MV-4-11 (cell line): ENCODE measurements around the gene SULT1C2.
A peak's percentile ranks its signal among the peaks of the same experiment; 100 is the strongest.
"Not testable (repeated sequence)": the region's sequence is repeated elsewhere in the genome, so short reads cannot be mapped to it uniquely, and the experiment has no call there.

Experiments
- DNase-seq: peaks from one replicate; lab custom pipeline; 2025; lab: John Stamatoyannopoulos, UW

SULT1C2 gene

DNA sequence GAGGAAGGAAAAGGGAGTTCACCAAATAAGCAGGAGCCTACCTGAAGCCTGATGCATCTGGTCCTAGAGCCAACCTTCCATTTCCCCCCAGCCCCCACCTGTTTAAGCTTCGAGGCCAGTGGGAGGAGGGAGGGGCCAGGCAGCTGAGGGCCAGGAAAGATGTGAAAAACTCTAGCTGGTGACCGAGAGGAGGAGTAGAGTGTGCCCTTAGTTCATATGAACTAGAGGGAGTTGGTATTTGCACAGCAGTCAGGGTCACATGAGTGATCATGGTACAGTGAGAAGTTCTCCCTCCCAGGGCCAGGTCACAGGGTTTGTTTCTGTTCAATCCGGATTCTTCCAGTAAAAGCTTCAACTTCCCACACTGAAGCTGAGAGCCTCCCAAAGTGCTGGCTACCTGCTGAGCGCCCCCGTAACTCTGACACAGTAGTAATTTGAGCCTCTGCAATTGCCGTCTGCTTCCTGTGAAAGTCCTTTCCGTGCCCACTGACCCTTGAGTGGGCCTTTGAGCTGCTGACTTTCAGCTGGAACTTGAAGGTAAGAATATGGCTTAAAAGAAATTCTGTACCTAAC lies at the start of gene SULT1C2:
TSS of gene SULT1C2 (plus strand) at position 362 of the 573 bp plus-strand sequence. CDS start 4,773 bp downstream, outside the sequence.
- DNase-seq, result no peak

DNA sequence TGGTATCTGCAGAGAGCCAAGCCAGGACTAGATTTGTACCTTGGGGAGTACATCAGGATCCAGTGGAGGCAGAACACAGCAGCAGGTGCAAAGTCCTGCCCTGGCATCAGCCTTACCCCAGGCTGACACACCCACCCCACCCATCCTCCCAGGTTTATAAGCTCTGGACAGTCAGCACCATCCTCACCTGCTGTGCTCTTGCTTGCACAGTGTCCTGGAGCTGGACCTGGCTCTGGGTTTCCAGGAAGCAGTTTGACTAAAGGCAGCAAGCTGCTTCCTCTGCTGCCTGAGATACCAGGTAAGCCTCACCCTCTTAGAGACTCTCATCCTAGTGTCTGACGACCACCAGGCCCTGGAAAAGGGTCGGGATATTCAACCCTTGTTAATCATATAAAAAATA lies 48.9 kb upstream of the SULT1C2 start, which contains the start of gene SULT1C3:
TSS of gene SULT1C3 (plus strand) at position 183 of the 400 bp plus-strand sequence. CDS start 7,227 bp downstream, outside the sequence.
- no peak for DNase-seq

DNA sequence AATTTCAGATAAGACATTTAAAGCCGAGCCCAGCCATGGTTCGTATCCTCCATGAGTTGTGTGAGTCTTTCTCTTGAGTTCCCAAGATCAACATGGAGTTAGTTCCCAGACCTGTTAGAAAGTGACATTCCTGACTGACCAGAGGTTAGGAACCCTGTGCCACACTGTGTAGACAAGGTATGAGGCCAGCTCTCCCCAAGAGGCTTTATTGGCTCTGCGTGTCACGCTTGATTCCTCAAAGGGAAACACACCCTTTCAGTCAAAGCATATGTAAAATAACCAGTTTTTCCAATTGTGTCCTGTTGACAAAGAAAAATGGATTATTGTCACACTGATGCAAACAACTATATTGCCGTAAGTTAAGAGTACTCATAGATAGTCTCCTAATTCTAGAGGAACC lies 47.7 kb upstream of the SULT1C2 start:
- DNase-seq, result no peak

- no peak for DNase-seq
Observed at GRCh38 chr2:108243566-108243965, 45.1 kb upstream of the SULT1C2 start.

GRCh38 chr2:108244667-108245414 lies 43.9 kb upstream of the SULT1C2 start:
- DNase-seq, result peak; percentile 40

GRCh38 chr2:108253106-108253505 lies 35.6 kb upstream of the SULT1C2 start:
- no peak for DNase-seq

- DNase-seq, result no peak
Observed at GRCh38 chr2:108257757-108258331, 30.9 kb upstream of the SULT1C2 start.

DNA sequence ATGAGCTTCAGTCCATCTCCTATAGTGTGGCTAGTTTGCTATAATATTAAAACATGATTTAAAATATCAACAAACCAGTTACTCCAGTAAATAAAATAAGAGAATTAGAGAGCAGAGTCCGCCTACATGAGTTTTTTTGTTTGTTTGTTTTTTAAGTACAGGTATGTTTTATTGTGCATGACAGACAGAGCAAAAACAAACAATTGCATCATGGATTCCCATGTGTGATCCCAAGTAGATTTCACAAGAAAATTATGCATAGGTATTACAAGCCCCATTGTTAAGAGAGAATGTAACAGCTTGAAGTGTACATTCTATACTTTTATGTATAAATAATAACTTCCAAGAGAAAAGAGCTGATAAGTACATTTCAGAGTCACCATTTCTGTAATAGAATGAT lies 27.9 kb upstream of the SULT1C2 start:
- DNase-seq, result no peak

DNA sequence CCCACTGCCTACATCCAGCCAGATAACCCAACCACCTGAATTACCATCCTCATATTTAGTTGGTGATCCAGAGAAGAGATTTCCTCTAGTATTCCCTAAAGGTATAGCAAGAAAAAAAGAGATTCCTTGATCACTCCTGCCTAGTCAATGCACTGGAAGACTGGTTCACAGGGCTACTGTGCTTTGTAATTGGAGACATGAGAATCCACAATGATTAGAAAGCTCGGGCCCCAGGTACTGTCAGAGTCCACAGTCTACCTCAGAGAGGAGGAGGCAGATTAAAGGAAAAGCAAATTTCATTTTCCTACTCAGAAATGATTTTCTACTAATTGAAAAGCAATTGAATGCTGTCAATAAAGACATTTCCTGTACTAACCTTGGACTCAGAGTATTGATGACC lies 26.7 kb upstream of the SULT1C2 start:
- no peak for DNase-seq

- DNase-seq, result no peak
Observed at GRCh38 chr2:108263401-108263800, 25.3 kb upstream of the SULT1C2 start.

DNA sequence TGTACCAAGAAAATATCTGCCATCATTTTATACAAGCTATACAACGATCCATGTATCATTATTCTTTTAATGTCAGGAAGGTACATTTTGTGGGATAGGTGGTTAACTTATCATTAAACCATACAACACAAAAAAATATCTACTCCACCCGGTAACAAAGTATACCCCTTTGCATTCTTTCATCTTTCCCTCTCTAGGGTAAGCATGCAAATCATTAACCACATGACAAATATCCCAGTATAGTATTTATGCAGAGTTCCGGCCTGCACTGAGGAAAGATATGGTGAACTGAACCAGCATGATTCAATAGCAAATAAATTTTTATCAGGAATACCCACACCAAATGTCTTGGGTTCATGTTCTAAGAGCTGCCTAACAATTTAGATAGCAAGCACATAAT lies 22.5 kb upstream of the SULT1C2 start:
- no peak for DNase-seq

DNA sequence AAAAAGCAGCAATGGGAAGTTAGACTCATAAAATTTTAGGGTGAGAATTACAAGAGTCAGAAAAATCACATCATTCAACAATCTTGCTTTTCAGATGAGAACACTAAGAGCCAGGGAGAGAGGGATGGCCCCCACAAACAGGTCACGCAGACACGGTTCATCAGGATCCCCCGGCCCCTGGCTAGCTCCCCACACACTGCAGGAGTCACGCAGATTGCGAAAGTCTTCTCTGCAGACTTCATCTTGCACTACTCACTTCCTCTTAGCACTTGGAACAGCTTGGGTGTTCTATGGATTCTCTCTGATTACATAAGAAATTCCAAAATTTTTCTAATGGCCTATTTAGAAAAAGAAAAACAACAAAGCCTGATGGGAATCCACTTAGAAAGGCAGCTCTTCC lies 21.6 kb upstream of the SULT1C2 start:
- peak; percentile 80 for DNase-seq

DNA sequence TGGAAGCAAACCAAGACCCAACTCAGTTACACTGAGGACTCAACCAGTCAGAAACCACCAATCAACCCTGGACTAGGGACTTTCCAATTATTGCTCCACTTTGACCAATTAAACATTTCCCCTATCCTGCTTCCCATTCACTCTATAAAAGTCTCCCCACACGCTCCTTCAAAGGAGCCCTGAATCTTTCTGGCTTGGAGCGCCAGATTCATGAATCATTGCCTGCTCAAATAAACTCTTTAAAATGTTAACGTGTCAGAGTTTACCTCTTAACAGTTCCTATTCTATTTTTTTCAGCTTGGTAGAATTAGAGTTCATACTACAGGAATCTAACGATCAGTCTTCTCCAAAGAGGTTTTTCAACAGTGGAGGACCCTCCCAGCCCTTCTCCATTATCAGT lies 20.7 kb upstream of the SULT1C2 start:
- DNase-seq, result no peak

DNA sequence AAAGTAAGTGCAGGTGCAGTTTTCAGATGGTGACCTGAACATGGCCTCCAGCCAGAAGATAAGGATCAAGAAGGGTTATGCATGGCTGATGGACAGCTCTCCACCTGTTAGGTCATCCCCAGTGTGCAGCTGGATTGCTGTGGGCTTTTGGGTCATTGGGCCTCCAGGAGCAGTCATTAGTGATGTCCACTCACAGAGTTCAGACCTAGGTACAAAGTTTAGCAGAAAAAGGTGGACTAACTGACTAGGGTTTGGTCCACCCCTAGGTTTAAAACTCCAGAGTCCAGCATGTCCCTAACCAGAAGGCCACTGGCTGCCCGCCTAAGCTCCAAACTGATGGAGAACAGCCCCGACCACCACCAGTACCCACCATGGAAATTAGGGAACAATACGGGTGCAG lies 18.3 kb upstream of the SULT1C2 start:
- no peak for DNase-seq

- no peak for DNase-seq
Observed at GRCh38 chr2:108270768-108271506, 17.8 kb upstream of the SULT1C2 start.

DNA sequence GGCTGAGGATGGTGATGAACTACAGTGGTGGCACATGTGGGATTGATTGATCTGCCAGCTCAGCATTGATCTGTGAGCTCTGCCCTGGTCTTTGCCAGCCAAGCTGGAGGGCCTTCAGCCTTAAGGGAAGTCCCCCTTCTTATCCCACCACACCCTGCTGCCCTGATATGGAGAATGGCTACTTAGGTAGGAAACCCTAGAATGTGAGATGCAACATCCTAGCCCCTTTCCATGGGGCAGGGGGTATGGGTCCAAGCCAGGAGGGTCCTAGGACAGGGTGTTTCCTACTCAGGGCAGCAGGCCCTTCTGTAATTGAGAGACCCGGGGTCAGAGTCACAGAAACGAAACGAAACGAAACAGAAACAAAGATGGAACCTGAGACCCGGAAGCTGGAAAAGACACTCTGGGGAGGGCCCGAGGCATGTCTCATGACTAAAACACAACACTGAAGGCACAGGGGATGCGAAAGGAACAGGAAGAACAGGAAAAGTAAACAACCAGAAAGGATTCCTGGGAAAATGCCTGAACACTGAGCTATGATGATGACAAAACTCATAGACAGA lies 16.9 kb upstream of the SULT1C2 start:
- DNase-seq, result no peak

- no peak for DNase-seq
Observed at GRCh38 chr2:108278631-108279030, 10.1 kb upstream of the SULT1C2 start.

- DNase-seq, result no peak
Observed at GRCh38 chr2:108279468-108279867, 9.2 kb upstream of the SULT1C2 start.

- DNase-seq, result no peak
Observed at GRCh38 chr2:108280466-108280865, 8.2 kb upstream of the SULT1C2 start.

DNA sequence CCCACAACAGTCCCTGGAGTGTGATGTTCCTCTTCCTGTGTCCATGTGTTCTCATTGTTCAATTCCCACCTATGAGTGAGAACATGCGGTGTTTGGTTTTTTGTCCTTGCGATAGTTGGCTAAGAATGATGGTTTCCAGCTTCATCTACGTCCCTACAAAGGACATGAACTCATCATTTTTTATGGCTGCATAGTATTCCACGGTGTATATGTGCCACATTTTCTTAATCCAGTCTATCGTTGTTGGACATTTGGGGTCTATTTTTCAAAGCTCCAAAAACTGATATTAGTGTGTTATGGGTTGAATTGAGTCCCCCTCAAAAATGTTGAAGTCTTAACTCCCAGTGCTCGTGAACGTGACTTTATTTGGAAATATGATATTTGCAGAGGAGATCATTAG lies 4.1 kb upstream of the SULT1C2 start:
- not testable (repeated sequence) for DNase-seq

- no peak for DNase-seq
Observed at GRCh38 chr2:108285616-108286015, 3.1 kb upstream of the SULT1C2 start.

- DNase-seq, result peak; percentile 81
Observed at GRCh38 chr2:108287169-108287568, 1.5 kb upstream of the SULT1C2 start.
